HG03135 (cell line): ENCODE results near the gene ZBTB22.
"Not testable (repeated sequence)": the region's sequence is repeated elsewhere in the genome, so short reads cannot be mapped to it uniquely, and the experiment has no call there.

Source experiments
- ATAC-seq: cut with Tn5 transposase; IDR thresholded peaks from one replicate; pipeline ENCODE4 v1.9.1; 2021; ENCODE audit warnings: mild to moderate bottlenecking, moderate library complexity; ENCODE audit not compliant: unreplicated experiment

Gene ZBTB22

DNA sequence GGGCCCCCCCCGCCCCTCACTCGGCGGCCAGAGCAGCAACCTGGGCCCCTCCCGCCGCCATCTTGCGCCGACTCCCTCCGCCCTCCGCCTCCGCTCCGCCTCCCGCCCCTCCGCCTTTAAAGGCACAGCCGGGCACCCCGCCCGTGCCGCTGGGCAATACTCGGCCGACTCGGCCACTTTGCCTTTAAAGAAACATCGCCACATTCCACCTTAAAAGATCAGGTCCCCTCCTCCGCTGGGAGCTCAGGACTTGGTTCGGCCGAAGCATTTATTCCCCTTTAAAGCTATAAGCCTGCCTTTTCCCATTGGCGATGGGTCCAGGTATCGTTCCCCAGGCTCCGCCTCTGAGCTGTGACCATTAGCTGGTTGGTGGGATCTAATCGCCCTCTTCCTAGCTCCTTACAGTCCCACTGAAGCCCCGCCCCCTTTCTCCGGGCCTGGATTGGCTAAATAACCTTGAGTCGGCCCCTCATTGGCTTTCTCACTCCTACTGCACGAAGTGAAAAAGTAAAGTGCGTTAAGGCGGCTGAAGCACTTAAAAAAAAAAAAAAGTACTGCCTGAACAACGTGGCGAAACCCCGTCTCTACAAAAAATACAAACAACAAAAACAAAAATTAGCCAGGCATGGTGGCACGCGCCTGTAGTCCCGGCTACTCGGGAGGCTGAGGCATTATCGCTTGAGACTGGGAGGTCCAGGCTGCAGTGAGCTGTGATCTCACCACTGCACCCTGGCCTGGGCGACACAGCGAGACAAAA, at the start of gene ZBTB22:
Gene ZBTB22 (minus strand): TSS at position 76 of the 757 bp plus-strand sequence. CDS start 828 bp downstream, outside the sequence.
- peak; percentile 53 for ATAC-seq

DNA sequence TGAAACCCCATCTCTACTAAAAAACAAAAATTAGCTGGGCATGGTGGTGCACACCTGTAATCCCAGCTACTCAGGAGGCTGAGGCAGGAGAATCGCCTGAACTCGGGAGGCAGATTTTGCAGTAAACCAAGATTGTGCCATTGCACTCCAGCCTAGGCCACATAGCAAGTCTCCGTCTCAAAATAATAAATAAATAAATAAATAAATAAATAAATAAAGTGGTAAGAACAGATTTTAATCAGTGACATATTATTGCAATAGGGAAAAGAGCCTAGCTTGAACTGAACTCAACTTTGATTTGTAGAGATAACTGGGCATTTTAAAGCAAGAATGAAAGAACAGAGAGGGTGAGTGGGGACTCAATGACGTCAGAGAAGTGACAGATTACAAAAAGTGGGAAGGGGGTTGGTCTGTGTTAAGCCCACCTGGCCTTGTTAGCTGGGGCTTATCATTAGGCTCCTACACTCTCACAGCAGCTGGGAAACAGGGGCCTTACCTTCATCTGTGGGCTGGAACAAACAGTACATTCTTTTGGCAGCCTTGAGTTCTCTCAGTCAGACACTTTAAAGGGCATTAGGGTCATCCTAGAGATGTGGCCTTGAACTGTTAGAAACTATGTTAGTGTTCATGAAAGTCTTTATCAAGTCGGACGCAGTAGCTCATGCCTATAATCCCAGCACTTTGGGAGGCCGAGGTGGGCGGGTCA, 49.6 kb upstream of the ZBTB22 start:
- ATAC-seq, result no peak

DNA sequence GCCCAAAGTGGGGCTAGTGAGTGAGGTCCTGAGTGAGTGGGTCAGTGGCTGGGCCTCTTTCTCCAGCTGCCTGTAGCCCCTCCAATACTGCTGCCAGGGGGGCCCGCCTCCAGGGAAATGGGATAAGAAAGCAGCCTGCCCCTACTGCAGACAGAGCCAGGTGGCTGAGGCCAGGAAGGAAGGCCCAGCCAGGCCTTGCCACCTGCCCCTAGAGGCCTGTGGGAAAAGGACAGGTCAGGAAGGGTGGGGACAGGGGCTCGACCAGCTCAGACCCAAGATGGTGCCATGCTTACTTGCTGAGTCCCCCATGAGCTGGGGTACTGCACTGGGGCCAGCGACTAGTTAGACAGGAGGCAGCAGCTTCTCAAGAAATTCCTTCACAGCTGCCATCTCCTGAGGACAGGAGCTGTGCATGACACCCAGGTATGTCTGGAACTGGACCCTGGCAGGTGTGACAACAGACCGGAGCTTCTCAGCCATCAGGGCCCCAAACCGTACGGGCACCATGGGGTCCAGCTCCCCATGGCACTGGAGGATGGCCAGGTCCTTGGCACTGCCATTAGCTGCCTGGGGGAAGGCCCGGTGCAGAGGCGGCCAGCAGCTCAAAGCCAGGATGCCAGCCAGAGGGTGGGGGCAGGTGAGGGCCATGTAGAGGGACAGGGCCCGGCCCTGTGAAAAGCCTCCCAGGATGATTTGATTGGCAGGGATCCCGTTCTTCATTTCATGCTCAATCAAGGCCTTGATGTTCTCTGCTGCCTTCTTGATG, 47.8 kb upstream of the ZBTB22 start:
- not testable (repeated sequence) for ATAC-seq

GRCh38 chr6:33364475-33365205, 47.1 kb upstream of the ZBTB22 start:
- ATAC-seq, result not testable (repeated sequence)

- ATAC-seq, result not testable (repeated sequence)
Observed at GRCh38 chr6:33363486-33363885, 45.9 kb upstream of the ZBTB22 start.

GRCh38 chr6:33359331-33359730, 41.8 kb upstream of the ZBTB22 start:
- no peak for ATAC-seq

DNA sequence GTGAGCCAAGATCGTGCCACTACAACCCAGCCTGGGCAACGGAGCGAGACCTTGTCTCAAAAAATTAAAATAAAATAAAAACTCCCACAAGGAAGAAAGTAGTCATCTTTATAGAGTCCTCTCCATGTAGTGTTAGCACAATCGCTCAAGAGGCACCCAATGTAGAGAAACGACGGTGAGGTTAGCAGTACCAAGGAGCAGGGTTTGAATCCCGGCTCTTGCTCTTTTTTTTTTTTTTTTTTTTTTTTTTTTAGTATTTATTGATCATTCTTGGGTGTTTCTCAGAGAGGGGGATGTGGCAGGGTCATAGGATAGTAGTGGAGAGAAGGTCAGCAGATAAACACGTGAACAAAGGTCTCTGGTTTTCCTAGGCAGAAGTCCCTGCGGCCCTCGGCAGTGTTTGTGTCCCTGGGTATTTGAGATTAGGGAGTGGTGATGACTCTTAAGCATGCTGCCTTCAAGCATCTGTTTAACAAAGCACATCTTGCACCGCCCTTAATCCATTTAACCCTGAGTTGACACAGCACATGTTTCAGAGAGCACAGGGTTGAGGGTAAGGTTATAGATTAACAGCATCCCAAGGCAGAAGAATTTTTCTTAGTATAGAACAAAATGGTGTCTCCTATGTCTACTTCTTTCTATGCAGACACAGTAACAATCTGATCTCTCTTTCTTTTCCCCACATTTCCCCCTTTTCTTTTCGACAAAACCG, 39.8 kb upstream of the ZBTB22 start:
- not testable (repeated sequence) for ATAC-seq

DNA sequence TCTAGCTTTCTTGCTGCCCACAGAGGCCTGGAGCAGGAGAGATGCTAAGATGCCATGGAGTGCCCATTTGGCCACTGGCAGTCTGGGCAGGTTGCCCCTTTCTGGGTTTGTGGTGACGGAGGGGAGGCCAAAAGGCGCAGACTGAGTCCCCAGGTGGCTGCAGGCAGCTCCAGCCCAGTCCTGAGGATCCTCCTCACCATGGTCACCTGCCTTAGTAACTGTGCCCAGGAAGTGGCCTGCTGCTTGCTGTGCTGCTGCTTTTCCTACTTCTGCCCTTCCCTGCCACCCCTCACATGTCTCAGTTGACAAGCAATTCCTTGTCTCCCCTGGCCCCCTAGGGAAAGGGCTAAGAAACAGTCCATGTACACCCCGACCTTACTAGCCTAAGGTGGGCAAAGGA, 38.8 kb upstream of the ZBTB22 start:
- ATAC-seq, result no peak

- not testable (repeated sequence) for ATAC-seq
Observed at GRCh38 chr6:33355860-33356259, 38.3 kb upstream of the ZBTB22 start.

DNA sequence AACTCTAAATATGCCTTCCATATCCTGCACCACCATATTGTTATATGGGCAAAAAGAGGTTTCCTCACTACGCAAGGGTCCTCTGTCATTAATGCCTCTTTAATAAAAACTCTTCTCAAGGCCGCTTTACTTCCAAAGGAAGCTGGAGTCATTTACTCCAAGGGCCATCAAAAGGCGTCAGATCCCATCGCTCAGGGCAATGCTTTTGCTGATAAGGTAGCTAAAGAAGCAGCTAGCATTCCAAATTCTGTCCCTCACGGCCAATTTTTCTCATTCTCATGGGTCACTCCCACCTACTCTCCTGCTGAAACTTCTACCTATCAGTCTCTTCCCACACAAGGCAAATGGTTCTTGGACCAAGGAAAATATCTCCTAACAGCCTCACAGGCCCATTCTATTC, 30.3 kb upstream of the ZBTB22 start:
- no peak for ATAC-seq

DNA sequence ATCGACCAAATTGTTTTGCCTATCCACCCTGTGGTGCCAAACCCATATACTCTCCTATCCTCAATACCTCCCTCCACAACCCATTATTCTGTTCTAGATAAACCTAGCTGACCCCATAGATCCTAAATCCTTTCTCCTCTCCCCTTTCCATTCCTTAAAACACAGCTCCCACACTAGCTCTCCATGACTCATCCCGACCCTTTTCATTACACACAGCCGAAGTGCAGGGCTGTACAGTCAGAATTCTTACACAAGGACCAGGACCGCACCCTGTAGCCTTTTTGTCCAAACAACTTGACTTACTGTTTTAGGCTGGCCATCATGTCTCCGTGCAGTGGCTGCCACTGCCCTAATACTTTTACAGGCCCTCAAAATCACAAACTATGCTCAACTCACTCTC, 29.4 kb upstream of the ZBTB22 start:
- not testable (repeated sequence) for ATAC-seq

DNA sequence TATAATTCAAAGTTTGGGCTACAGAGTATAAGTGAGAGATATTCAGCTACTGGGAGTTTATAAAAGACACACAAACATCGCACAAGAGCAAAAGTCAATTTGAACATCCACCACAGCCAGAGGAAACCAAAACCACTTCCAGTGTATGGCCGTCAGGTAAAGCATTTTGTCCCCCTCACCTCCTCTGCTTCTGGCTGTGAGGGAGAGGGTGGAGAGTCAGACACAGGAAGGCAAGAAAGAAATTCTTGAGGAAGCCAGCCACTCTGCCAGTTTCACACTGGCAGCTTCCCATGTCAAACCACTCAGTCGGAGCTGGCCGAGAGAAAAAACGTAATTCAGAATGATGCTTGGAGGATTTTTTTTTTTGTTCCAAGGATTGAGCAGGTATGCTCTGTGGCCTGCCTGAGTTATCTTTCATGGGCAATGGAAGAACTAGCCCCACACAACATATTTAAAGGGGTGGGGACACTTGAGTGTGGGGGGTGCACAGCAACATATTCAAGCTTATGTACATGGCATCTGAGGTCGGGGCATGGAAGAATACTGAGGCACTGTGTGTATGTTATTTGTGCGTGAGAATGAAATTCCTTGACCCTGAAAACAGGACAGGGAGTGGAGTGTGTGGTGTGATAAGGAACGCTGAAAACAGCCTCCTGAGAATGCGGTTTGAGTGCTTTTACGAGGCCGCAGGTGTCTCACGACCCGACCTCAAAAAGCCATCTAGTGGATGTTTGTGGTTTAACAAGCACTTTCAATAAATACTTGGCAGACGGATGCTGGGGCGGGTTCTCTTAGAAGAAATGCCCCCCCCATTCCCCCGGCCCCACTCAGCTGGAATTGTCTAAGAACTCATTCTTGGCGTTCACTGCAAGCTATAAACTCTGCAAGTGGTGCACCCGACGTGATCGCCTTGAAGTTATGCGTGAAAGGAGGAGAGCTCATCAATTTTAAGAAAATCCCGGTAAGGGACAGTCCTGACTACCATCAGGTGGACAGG, 27.5 kb upstream of the ZBTB22 start:
- peak; percentile 28 for ATAC-seq

GRCh38 chr6:33343953-33344611, 26.5 kb upstream of the ZBTB22 start:
- peak; percentile 76 for ATAC-seq

- not testable (repeated sequence) for ATAC-seq
Observed at GRCh38 chr6:33343606-33343952, 26.0 kb upstream of the ZBTB22 start.

DNA sequence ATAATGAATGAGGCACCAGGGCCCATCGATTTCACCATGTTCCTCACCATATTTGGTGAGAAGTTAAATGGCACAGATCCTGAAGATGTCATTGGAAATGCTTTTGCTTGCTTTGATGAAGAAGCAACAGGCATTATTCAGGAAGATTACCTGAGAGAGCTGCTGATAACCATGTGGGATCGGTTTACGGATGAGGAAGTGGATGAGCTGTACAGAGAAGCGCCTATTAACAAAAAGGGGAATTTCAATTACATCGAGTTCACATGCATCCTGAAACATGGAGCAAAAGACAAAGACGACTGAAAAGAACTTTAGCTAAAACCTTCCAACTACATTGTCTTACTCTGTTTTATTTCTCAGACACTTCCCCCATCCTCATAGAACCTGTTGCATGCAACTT, 21.6 kb upstream of the ZBTB22 start:
- ATAC-seq, result no peak

- ATAC-seq, result no peak
Observed at GRCh38 chr6:33336495-33336894, 19.0 kb upstream of the ZBTB22 start.

DNA sequence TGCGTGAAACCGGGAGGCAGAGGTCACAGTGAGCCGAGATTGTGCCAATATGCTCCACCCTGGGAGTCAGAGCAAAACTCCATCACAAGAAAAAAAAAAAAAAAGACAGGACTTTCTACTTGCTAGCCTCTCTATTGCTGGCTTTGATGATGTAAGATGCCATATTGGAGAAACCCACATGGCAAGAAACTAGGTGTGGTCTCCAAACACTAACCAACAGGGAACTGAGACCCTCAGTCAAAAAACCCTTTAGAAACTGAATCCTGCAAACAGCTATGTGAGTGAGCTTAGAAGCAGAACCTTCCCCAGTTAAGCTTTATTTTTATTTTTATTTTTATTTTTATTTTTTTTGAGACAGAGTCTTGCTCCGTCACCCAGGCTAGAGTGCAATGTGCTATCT, 18.4 kb upstream of the ZBTB22 start:
- no peak for ATAC-seq

DNA sequence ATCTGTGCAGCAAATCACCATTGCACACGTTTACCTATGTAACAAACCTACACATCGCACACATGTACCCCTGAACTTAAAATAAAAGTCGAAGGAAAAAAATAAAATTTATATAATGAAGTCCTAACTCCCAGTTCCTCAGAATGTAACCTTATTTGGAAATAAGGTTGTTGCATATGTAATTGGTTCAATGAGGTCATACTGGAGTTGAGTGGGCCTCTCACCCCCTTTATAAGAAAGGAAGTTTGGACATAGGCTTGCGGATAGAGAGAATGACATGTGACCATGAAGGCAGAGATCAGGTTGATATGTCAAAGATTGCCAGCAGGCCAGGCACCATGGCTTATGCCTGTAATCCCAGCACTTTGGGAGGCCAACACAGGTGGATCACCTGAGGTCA, 16.1 kb upstream of the ZBTB22 start:
- no peak for ATAC-seq

DNA sequence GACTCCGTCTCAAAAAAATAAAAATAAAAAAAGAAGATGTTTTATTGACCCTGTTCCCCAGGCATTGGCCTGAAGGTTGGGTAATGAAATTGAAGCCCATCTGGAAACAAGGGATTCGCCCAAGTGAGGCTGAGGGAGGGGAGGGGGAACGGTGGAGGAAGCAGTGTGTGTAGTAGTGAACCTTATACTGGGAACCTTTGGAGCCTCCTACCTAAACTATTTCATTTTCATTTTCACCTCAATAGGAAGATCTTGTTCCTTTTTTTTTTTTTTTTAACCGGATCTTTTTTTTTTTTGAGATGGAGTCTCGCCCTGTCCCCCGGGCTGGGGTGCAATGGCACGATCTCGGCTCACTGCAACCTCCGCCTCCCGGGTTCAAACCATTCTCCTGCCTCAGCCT, 13.2 kb upstream of the ZBTB22 start:
- no peak for ATAC-seq
